PFSK-1 (cell line): Measurements from ENCODE around the gene MUC2.

ENCODE experiments used
- POLR2AphosphoS5 ChIP-seq: IDR thresholded peaks from 2 replicates; pipeline ENCODE4 v1.6.1; 2012; ENCODE audit warnings: low read depth, mild to moderate bottlenecking, control low read depth, low read length, moderate library complexity
- REST ChIP-seq, 2 experiments: IDR thresholded peaks; 2 replicates each; pipeline versions ENCODE4 v1.6.1 to v1.8.0; 2011 to 2012; ENCODE audit warnings: low read depth in 2 of 2, low read length in 2 of 2, control low read depth in 1 of 2, inconsistent platforms in 1 of 2, mild to moderate bottlenecking in 1 of 2, moderate library complexity in 1 of 2; ENCODE audit not compliant: insufficient read depth in 1 of 2
- SIN3A ChIP-seq: IDR thresholded peaks from 2 replicates; pipeline ENCODE4 v1.6.1; 2012; ENCODE audit warnings: mild to moderate bottlenecking, low read length, moderate library complexity, borderline replicate concordance; ENCODE audit not compliant: insufficient read depth

GRCh38 chr11:1038361-1038760 is 36.3 kb upstream of the MUC2 start:
- TF ChIP-seq POLR2AphosphoS5, result no peak
- no peak for TF ChIP-seq SIN3A
- TF ChIP-seq REST (IDR thresholded peaks at IDR 0.05; ENCODE audit: insufficient read depth in 1 of 2, low read depth in 2 of 2, low read length in 2 of 2), result no peak
